HG02678 (cell line): ENCODE data around the gene PECR.

Source experiments
- ATAC-seq: cut with Tn5 transposase; IDR thresholded peaks from one replicate; pipeline ENCODE4 v1.9.1; 2021; ENCODE audit warnings: mild to moderate bottlenecking, moderate library complexity; ENCODE audit not compliant: unreplicated experiment

PECR gene

DNA sequence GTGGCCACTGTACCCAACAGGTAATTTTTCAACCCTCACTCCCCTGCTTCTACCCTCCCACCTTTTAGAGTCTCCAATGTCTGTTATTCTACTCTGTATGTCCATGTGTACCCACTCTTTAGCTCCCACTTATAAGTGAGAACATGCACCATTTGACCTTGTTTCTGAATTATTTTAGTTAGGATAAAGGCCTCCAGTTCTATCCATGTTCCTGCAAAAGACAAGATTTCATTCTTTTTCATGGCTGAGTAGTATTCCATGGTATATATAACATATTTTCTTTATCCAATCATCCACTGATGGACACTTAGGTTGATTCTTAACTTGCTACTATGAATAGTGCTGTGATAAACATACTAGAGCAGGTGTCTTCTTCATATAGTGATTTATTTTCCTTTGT is 9.1 kb downstream of the PECR start:
- ATAC-seq, result no peak

DNA sequence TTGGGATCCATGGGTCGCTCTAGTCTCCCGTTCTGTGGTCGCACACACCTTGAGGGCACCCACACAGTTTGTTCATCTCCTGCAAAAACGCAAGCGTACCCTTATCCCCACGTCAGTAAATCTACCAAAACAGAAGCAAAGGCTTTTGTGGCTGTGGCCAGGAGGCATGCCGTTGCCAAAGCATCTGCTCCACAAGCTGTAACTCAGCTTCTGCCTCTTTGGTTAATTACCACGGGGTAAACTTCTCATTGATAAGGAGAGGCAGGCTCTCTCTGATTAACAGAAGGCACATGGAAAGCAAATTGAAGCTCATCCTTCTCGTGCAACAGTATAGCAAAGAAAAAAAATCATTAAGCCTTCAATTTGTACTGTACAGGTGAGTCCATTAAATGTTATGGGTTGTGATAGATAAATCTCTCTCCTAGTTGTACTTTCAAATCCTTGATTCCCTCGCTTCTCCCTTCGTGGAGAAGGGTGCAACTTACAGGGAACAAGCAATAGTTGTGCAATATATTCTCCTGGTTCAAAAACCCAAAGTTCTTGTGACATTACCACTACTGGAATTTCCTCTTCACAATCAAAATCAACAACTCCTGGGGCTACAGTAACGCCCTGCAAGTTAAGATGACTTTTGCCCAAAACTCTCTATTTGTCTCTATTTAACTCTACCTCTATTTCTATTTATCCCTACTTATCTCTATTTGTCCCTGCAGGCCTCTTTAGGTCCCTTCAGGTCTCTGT is 10.3 kb downstream of the PECR start:
- ATAC-seq, result no peak

DNA sequence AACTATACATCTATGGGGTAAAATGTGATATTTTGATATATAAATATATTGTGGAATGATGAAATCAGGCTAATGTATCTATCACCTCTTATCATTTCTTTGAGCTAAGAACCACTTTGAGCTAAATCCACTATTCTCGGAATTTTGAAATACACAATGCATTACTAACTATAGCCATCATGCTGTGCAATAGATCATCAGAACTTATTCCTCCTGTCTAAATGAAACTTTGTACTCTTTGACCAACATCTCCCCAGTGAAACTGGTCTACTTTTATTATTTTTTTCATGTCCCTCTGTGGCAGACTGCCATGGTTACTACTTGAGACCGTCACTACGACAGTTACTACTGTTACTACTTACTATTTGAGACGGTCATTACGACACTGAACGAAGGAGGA is 11.4 kb downstream of the PECR start:
- ATAC-seq, result no peak

DNA sequence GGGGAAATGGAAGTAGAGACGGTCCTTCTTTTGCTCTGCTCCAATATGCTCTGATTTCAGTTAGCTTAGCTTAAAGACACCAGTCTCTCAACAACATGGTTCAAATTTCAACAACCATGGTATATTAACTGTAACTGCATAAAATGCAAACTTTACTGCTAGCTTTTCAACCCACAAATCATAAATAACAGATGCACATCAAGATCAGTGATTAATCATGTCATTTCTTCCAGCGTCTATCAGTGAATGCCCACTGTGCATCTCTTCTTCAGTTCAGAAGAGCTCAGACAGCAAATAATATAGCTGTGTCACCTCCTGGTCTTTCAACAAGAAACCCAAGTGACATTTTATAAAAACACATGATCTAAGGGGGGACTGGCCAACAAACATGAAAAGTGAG is 12.6 kb downstream of the PECR start:
- ATAC-seq, result no peak

DNA sequence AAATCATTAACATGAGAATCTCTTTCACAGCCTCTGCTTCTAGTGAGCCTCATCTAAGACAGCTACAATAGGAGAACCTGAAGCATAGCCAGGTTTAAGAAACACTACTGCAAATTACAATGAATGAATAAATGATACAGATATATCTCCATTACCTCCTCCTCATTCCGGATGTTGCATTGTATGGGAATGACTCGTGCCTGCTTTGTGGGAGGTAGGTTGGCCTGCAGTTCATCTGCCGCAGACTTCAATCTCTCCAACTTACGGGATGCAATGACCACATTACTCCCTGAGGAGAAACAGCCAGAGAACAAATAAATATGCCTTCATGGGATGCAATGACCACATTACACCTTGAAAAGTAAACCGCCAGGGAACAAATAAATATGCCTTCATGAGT is 15.4 kb downstream of the PECR start:
- no peak for ATAC-seq

DNA sequence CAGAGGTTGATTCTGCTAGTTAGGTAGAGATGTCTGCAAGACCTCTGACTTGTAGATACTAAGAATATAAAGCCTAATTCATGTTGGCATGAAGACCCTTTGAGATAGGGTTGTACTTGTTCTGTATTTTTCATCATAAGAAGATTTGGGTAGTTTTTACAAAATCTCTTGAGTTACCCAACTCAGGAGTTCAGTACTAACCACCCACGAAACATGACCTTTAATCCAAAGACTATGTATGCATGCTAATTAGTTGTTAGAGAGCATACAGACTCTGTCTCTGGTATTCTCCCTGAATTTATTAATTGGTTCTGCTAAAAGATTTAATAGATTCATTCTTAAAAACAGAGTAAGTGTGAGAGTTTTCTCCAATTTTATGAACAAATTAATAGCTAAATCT is 16.9 kb downstream of the PECR start:
- no peak for ATAC-seq

DNA sequence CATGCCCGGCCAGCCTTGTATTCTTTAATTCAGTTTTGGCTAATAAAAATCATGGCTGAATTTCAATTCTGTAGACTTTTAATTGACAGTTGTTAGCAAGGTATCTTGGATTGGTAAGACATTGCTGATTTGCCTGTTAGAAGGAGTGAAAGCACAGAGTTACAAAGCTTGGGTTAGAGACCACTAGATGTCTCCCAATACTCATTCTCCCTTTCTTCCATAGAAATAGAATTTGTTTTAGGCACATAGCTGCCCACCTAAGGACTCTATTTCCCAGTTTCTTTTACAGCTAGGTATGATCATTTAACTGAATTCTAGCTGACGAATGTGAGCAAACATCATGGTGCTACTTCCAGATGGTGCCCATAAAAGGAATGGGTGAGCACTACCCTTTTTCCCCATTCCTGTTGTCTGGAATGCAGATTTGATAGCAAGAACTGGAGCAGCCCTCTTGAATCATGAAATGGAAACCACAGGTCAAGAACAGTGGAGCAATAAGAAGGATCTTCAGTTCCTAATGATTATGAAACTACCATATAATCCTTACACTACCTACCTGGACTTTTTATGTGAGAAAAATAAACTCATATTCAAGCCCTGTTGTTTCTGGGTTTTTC is 17.5 kb downstream of the PECR start:
- ATAC-seq, result no peak

DNA sequence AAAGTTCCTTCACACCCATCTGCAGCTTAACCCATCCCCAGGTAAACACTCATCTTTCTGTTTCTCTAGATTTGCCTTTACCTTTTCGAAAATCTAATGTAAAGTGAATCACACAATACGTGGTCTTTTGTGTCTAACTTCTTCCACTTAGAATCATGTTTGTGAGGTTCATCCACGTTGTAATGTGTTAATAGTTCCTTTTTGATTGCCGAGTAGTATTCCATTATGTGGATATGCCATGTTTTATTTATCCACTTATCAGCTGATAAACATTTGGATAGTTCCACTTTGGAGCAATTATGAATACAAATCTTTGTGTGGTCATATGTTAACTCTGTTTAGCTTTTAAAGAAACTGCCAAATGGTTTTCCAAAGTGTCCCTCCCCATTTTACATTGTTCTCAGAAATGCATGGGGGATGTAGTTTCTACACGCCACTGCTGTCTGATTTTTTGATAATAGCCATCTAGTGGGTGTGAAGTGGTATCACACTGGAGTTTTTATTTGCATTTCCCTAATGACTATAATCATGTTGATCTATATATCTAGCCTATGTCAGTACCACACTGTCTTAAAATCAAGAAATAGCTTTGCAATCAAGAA is 22.3 kb downstream of the PECR start:
- ATAC-seq, result no peak

DNA sequence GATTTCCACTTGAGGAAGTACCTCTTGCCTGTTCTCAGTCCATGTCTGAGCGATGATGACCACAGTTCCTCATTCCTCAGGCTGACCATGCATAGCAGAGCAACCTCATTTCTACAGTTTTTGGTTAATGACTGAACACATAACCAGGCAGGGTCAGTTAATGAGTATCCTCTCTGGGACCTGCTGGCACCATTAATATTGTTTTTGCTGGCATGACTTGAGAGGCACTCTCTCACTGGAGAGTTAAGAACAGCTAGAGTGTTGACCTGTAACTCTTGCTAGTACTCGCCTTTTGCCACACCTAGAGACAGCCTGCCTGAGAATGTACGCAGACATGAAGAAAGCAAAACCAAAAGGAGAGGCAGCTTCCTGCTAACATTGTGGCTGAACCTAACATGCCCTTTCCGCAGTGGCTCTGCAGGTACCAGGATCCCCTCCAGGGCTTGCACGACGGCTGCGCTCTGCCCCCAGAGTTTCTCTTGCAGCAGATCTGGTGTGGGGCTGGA is 23.9 kb downstream of the PECR start:
- ATAC-seq, result peak; percentile 83

DNA sequence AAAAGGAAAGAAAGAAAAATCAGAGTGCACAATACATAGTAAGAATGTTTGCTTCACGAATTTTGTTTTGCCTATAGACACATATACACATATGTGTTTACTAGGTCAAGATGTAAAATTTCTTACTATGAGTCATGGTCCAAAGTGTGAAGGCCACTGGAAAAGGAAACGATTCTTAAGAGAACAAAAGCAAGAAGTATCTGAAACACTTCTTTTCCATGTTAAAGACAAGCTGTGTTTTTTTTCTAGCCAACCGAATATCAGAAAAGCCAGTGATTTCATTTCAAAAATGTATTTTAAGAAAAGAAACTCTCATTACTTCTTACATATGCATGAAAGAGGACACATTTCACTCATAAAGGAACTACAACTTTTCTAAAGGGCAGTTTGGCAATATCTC is 24.9 kb downstream of the PECR start:
- peak; percentile 31 for ATAC-seq

DNA sequence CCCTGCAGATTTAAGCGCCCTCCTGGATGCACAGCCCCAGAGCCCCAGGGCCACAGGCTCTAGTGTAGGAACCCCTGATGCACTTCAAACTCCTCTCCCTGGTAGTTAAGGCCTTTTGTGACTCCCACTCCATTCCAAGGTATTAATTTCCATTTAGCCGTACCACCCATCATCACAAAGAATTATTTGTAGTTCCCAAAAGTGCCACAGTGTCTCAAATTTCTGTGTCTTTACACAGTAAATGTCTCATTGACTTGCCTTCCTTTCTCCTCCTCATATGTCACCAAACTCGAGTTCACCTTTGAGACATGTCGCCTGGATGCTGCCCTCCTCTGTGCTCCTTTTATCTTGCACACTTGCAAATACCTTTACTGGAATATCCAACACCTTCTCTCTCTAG is 25.9 kb downstream of the PECR start:
- no peak for ATAC-seq

DNA sequence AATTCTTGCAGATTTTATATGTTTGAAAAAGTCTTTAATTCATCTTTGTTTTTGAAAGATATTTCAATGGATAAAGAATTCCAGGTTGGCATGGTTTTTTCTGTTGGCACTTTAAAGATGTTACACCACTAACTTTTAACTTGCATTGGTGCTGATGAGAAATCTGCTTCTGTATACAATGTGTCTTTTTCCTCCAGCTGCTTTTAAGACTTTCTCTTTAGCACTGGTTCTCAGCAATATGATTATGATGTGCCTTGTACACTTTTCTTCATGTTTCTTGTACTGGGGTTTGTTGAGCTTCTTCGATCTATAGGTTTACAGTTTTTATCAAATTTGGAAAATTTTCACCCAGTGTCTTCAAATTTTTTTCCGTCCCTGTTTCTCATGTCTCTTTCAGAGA is 29.2 kb downstream of the PECR start:
- no peak for ATAC-seq

DNA sequence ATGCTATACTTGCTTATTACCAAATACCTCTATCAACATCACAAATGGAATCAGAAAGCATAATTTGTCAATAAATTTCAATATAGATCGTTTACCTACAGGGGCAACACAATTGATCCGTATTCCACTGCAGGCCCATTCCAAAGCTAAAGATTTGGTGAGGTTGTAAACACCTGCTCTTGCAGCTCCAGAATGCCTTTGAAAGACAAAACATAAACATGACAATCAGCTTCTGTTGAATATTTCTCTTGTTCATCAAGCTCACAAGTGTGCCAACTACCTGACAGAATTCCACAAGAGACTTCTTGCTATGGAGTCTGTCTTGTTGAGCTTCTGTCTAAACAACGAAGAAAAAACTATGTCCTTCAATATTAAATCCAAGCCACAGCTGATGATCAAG is 30.3 kb downstream of the PECR start:
- no peak for ATAC-seq

DNA sequence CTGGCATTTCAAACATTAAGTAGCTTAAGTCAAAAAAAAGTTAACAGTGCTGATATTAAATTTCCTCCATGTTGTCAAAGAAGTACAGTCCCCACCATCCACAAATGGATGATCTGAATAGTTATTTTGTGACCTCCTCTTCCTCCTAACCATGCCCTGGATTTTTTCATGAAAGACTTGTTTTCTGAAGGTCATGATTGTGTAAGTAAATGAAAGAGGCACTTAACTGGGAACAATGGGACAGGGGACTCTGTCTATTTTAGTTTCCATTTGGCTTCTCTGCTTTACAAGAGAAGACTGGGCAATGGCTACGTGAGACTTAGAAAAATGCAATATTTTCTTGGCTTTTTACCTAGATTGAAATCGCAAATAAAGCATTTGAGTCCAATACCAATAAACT is 32.2 kb downstream of the PECR start:
- no peak for ATAC-seq

DNA sequence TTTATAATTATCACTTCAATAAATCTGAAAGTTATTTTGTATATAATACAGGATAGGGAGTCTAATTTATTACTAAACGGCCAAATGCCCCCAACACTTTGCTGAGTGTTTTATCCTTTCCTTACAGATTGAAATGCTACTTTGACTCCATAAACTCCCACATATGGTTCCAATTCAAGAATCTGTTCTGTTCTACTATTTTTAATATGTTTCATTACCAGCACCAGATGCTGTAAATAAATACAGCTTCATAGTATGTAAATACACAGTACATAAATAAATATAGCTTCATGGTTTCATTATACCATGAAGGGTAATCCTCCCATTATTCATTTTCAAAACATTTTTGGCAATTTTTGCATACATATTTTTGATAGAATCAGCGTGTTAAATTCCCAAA is 34.2 kb downstream of the PECR start:
- no peak for ATAC-seq

DNA sequence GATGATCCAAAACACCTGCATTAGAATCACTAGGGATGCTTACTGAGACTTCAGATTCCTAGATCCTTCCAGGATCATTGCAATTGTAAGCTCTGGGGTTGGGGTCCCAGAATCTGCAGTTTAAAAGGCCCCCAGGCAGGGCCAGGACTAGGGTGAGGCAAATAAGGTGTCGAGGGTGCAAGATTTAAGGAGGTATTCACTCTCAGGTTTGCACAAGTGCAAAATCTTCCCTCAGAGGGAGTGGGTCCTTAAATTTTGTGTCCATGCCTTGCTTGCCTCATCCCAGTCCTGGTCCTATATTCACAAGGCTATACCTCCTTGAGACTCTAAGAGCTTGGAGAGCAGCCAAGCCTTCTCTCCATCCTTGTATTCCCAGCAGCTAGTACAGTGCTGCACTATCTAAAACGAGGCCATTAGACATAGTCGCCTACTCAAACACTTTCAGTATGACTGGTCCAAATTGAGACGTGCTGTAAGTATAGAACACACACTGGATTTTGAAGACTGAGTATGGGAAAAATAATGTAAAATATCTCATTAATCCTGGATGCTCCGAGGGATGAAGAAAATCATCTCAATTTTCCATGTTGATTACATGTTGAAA is 36.6 kb downstream of the PECR start:
- ATAC-seq, result peak; percentile 92

DNA sequence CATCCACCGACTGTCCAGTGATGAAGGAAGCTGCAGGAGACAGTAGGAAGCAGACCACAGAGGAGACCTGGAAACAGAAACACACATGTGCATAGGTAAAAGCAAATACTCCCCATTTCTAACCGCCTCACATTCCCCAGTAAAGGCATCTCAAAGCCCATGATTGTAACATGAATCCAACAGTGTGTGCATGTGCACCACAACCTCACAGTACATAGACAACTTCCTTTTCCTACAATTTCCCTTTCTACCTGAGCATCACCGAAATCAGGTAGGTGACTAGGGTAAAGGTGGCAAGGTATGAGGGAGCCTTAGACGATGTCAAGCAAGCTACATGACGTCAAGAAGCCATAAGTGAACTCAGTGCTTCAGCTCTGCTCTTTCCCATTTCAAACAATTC is 37.7 kb downstream of the PECR start:
- ATAC-seq, result no peak

DNA sequence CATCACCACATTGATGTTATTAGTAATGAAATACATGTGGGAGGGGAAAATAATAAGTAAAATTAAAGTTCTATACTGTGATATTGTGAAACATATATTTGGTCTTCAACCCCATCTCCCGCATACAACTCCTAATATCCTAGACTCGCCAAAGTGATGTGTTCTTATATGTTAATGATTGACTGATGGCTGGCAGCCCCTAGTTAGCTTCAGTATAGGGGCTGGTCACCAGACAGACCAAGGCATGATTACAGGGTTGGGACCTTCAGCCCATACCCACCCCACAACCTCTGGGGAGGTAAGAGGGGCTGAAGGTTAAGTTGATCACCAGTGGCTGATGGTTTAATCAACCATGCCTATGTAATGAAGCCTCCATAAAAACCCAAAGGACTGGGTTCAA is 40.2 kb downstream of the PECR start:
- no peak for ATAC-seq

DNA sequence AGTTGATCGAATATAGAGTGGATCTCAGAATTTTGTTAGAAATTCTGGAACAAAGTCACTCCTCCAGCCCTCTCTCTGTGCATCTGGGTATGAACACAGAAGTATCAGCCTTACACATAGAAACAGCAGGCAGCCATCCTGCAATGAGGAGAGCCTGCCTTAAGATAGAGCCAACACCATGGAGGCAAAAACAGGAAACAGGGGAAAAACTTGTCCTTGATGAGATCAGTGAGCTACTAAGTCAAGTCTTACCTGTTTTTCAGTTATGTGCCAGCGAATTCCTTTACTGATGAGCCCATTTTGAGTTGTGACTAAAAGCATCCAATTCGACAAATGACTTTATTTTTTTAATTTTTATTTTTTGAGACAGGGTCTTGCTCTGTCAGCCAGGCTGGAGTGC is 41.7 kb downstream of the PECR start:
- no peak for ATAC-seq

DNA sequence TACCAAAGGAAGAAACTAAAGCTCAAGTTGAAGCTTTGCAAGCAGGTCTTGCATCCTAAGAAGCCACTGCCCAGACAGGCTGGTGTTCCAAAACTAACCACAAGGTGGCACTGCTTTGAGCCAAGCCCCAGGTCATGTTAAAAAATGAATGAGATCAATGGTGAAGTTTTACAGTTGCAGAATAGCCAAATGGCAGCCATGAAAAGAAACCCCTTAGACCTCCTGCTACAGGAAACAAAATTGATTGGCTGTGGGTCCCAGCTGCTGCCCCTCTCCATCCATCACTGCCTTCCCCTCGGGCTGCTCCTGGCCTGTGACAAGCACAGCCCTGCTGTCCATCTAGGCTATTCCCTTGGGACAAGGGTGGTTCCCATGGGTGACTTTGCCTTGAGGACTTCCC is 47.5 kb downstream of the PECR start:
- ATAC-seq, result peak; percentile 43

DNA sequence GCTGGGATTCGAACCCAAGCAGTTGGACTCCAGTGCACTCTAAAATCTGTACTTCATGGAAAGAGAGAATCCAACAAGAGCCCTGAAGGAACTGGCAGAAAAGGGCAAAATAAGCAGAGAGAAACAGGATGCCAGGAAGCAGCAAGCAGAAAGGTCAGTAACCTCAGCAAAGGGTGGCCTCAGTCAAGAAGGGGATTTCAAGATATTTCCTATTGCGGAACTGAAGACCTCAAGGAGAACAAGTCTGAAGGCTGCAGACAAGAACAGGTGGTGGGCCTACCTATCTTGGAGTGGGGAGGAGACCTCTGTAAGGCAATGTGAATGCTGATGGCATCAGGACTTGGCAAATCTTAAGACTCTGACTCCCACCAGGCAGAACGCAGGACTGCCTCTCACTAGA is 48.2 kb downstream of the PECR start:
- ATAC-seq, result peak; percentile 37
